H1 (cell line): ENCODE data around the gene ASB16. TPM values are rescaled to one million over a fixed set of nuclear protein-coding genes. Genes with fewer than 3 reads are reported as not detected.
A peak's percentile ranks its signal among the peaks of the same experiment; 100 is the strongest.

Experiments used
- CTCF ChIA-PET: fragments of 300-600 bp; sonication (Branson Sonifier 250); formaldehyde crosslinking; loops from one replicate; lab custom pipeline; 2021; ENCODE audit not compliant: partially characterized antibody; lab: Charles Lee
- POLR2A ChIA-PET: fragments of 300-600 bp; sonication (Branson Sonifier 250); formaldehyde crosslinking; loops from one replicate; lab custom pipeline; 2021; ENCODE audit warnings: inconsistent platforms; ENCODE audit not compliant: partially characterized antibody; lab: Charles Lee
- DNase-seq, 2 experiments: peaks; one replicate each; pipeline versions ENCODE4 v3.0.0 to v3.0.0-alpha.2; 2010 to 2022; ENCODE audit warnings: low spot score in 2 of 2, low read depth in 1 of 2, mixed read lengths in 1 of 2
- FAIRE-seq: peaks from 2 replicates; lab custom pipeline; 2011; peaks lifted over from hg19 to GRCh38; lab: Jason Lieb, UNC
- H2AFZ ChIP-seq: 2 replicates; pipeline ENCODE4 v1.8.1; 2012; ENCODE audit warnings: low read length, inconsistent platforms
- H2AK5ac ChIP-seq: 2 replicates; pipeline ENCODE4 v1.6.1; 2013; ENCODE audit warnings: low read depth, low read length
- H2BK120ac ChIP-seq: replicated peaks from 2 replicates; pipeline ENCODE3; 2013; ENCODE audit warnings: low read depth, low read length, inconsistent platforms
- H2BK12ac ChIP-seq: 2 replicates; pipeline ENCODE4 v1.6.1; 2013; ENCODE audit warnings: low read depth, low read length
- H2BK15ac ChIP-seq: 2 replicates; pipeline ENCODE4 v1.6.1; 2013; ENCODE audit warnings: low read length
- H2BK20ac ChIP-seq: 2 replicates; pipeline ENCODE4 v1.6.1; 2013; ENCODE audit warnings: low read length
- H2BK5ac ChIP-seq: 2 replicates; pipeline ENCODE4 v1.6.1; 2013; ENCODE audit warnings: low read depth, low read length
- H3K14ac ChIP-seq: 2 replicates; pipeline ENCODE4 v1.6.1; 2013; ENCODE audit warnings: inconsistent platforms; ENCODE audit not compliant: insufficient read length
- H3K18ac ChIP-seq: 2 replicates; pipeline ENCODE4 v1.6.1; 2013; ENCODE audit warnings: low read length; ENCODE audit errors: extremely low read depth
- H3K23ac ChIP-seq: 2 replicates; pipeline ENCODE4 v1.6.1; 2013; ENCODE audit warnings: inconsistent platforms; ENCODE audit not compliant: insufficient read length
- H3K23me2 ChIP-seq: 2 replicates; pipeline ENCODE4 v1.6.1; 2013; ENCODE audit warnings: low read depth, low read length
- H3K27ac ChIP-seq: 2 replicates; pipeline ENCODE4 v1.6.1; 2011; ENCODE audit warnings: low read depth, low read length, inconsistent platforms
- H3K27me3 ChIP-seq, 4 experiments: replicated peaks in 1 of 4; 1 replicate in 1 of 4; 2 replicates in 3 of 4; pipeline versions ENCODE4 v1.6.1 to v1.8.1; 2011 to 2013; ENCODE audit warnings: low read length in 3 of 4, mild to moderate bottlenecking in 3 of 4, inconsistent platforms in 2 of 4, mixed read lengths in 2 of 4, moderate library complexity in 1 of 4; ENCODE audit not compliant: control insufficient read depth in 3 of 4, insufficient read depth in 3 of 4; ENCODE audit errors: extremely low read depth in 1 of 4
- H3K36me3 ChIP-seq, 4 experiments: 2 replicates each; pipeline versions ENCODE4 v1.6.1 to v1.8.1; 2011 to 2013; ENCODE audit warnings: mild to moderate bottlenecking in 4 of 4, low read length in 3 of 4, moderate library complexity in 2 of 4, control low read depth in 1 of 4, inconsistent platforms in 1 of 4; ENCODE audit not compliant: insufficient read depth in 4 of 4, control insufficient read depth in 2 of 4
- H3K4ac ChIP-seq: replicated peaks from 2 replicates; pipeline ENCODE3; 2013; ENCODE audit warnings: low read length, low read depth, mixed read lengths, inconsistent platforms; ENCODE audit not compliant: insufficient read length
- H3K4me1 ChIP-seq, 4 experiments: replicated peaks in 1 of 4; 1 replicate in 1 of 4; 2 replicates in 3 of 4; pipeline versions ENCODE4 v1.6.1 to v1.8.1; 2011 to 2013; ENCODE audit warnings: low read length in 3 of 4, inconsistent platforms in 2 of 4, mixed read lengths in 1 of 4; ENCODE audit not compliant: insufficient read depth in 4 of 4, control insufficient read depth in 3 of 4
- H3K4me2 ChIP-seq, 2 experiments: 2 replicates each; pipeline versions ENCODE4 v1.6.1 to v1.8.1; 2011 to 2013; ENCODE audit warnings: low read depth in 2 of 2, low read length in 2 of 2, control low read depth in 1 of 2, inconsistent platforms in 1 of 2, mild to moderate bottlenecking in 1 of 2; ENCODE audit not compliant: insufficient read depth in 1 of 2
- H3K4me3 ChIP-seq, 4 experiments: fragments of 200-600, 300-600 bp in 1 of 4; sonication (generic), shearing (Covaris generic), sonication (Bioruptor Twin) in 1 of 4; 2 replicates each; pipeline versions ENCODE4 v1.5.1 to v1.8.1; 2011 to 2016; ENCODE audit warnings: low read length in 4 of 4, low read depth in 3 of 4, control low read depth in 2 of 4, inconsistent platforms in 2 of 4, mild to moderate bottlenecking in 2 of 4, mixed read lengths in 1 of 4, moderate library complexity in 1 of 4; ENCODE audit not compliant: insufficient read depth in 2 of 4; ENCODE audit errors: extremely low read depth in 1 of 4
- H3K56ac ChIP-seq: replicated peaks from 2 replicates; pipeline ENCODE3; 2013; ENCODE audit warnings: low read depth, mild to moderate bottlenecking, mixed read lengths, low read length, inconsistent platforms; ENCODE audit not compliant: insufficient read length
- H3K79me1 ChIP-seq: 2 replicates; pipeline ENCODE4 v1.6.1; 2013; ENCODE audit warnings: low read depth, low read length, control low read depth
- H3K79me2 ChIP-seq, 2 experiments: 2 replicates each; pipeline versions ENCODE4 v1.6.1 to v1.8.1; 2012 to 2013; ENCODE audit warnings: low read length in 2 of 2, mild to moderate bottlenecking in 2 of 2, inconsistent platforms in 1 of 2; ENCODE audit not compliant: insufficient read depth in 2 of 2, control insufficient read depth in 1 of 2
- H3K9ac ChIP-seq, 4 experiments: replicated peaks in 1 of 4; 1 replicate in 1 of 4; 2 replicates in 3 of 4; pipeline versions ENCODE4 v1.6.1 to v1.8.1; 2011 to 2013; ENCODE audit warnings: low read depth in 3 of 4, low read length in 3 of 4, control low read depth in 2 of 4, mild to moderate bottlenecking in 2 of 4, moderate library complexity in 2 of 4, inconsistent platforms in 1 of 4; ENCODE audit errors: extremely low read depth in 1 of 4
- H3K9me3 ChIP-seq, 2 experiments: 2 replicates each; pipeline versions ENCODE4 v1.6.1 to v1.8.1; 2012 to 2013; ENCODE audit warnings: mild to moderate bottlenecking in 2 of 2, moderate library complexity in 2 of 2, control low read depth in 1 of 2, inconsistent platforms in 1 of 2, low read depth in 1 of 2, low read length in 1 of 2, mixed read lengths in 1 of 2; ENCODE audit not compliant: insufficient read depth in 2 of 2
- H4K20me1 ChIP-seq, 2 experiments: replicated peaks in 1 of 2; 2 replicates each; pipeline versions ENCODE3 to v1.8.1; 2011 to 2013; ENCODE audit warnings: inconsistent platforms in 2 of 2, low read length in 2 of 2, mild to moderate bottlenecking in 1 of 2; ENCODE audit not compliant: insufficient read depth in 2 of 2, control insufficient read depth in 1 of 2
- H4K5ac ChIP-seq: 2 replicates; pipeline ENCODE4 v1.6.1; 2013; ENCODE audit warnings: low read length, low read depth, mixed read lengths, inconsistent platforms; ENCODE audit not compliant: insufficient read length
- H4K8ac ChIP-seq: 2 replicates; pipeline ENCODE4 v1.8.0; 2013; ENCODE audit warnings: mild to moderate bottlenecking, moderate library complexity, low read length, inconsistent platforms; ENCODE audit not compliant: insufficient read depth; ENCODE audit errors: extremely low read depth
- H4K91ac ChIP-seq: replicated peaks from 2 replicates; pipeline ENCODE3; 2013; ENCODE audit warnings: low read length, mixed read lengths, inconsistent platforms; ENCODE audit not compliant: insufficient read length
- MAFK ChIP-seq: IDR thresholded peaks from 2 replicates; pipeline ENCODE4 v1.6.1; 2012; ENCODE audit warnings: low read depth, mild to moderate bottlenecking, improper control_type of control experiment, low read length
- SP1 ChIP-seq: IDR thresholded peaks from 2 replicates; pipeline ENCODE4 v1.6.1; 2011; ENCODE audit warnings: low read depth, low read length
- WGBS, 2 experiments: shearing (Covaris generic) in 1 of 2; methylation state at CpG; one replicate each; pipeline versions ENCODE4 v1.1.6 to v1.1.7; 2013 to 2015; ENCODE audit warnings: low lambda C conversion rate in 2 of 2, mixed read lengths in 2 of 2, inconsistent platforms in 1 of 2, low coverage in 1 of 2, missing lambda C conversion rate in 1 of 2; ENCODE audit not compliant: insufficient replicate concordance in 2 of 2, insufficient coverage in 1 of 2, insufficient read length in 1 of 2; ENCODE audit errors: extremely low coverage in 1 of 2, missing lambda C conversion rate in 1 of 2; 5-methylcytosine and 5-hydroxymethylcytosine counted together
- polyA plus RNA-seq, 7 experiments: library from polyadenylated mRNA; depleted of rRNA in 3 of 7; stranded (reverse) in 5 of 7; unstranded in 2 of 7; fragments of >200 nt in 5 of 7; fragments of 200-250 nt in 2 of 7; gene quantifications; 1 replicate in 5 of 7; 2 replicates in 1 of 7; 4 replicates in 1 of 7; pipeline versions ENCODE4 v1.2.1 to v1.2.3, GENCODE V29; 2011 to 2013; ENCODE audit warnings: missing spikeins in 2 of 7, mixed read lengths in 2 of 7
- total RNA-seq: library from RNA; stranded (reverse); fragmentation: NEBNext Ultra II Directional; extraction: Animal tissue kit (Norgen Biotek cat#: 25700); gene quantifications from 2 replicates; pipeline ENCODE4 v1.2.1, GENCODE V29; 2021

Gene ASB16
- total and polyA plus RNA-seq, 2 of the 8 experiments (the other 6 are each of a cell fraction or from before 2014, with no cell fraction given), result 0.05 TPM; not detected in 1

- WGBS, 2 experiments, result 97% methylated on average over 2 of the region's 2 CpGs; no CpG with 5 or more reads in 1 of the 2 experiments
- H3K56ac ChIP-seq, result no peak overlapping the region
Measured at GRCh38 chr17:44183024-44183423, 12.5 kb downstream of the ASB16 start.

More at GRCh38 chr17:44183024-44183423, 12.5 kb downstream of the ASB16 start:
- H2BK20ac ChIP-seq, result no peak overlapping the region
- H2BK120ac ChIP-seq, result no peak overlapping the region
- no peak overlapping the region for H2BK15ac ChIP-seq
- peaks cover 0 to 3% of the 10 kb centered on the region in 2 experiments for H4K20me1 ChIP-seq
- no peak overlapping the region for H3K4me2 ChIP-seq
- no peak for DNase-seq
- H3K79me2 ChIP-seq, result peaks cover 5 to 37% of the 10 kb centered on the region in 2 experiments; a peak in 3 of 4 replicates
- H4K5ac ChIP-seq, result no peak overlapping the region
- no peak overlapping the region for H2BK12ac ChIP-seq
- POLR2A ChIA-PET, result interaction anchor here (5.0 to 5.8 kb wide), 2 partner anchors 9 to 16 kb away, joined by 21 to 84 read pairs; partner anchors contain the start of gene ASB16
- no peak overlapping the region for H4K91ac ChIP-seq
- no peak overlapping the region for H2AK5ac ChIP-seq
- no peaks in the 10 kb centered on the region for H3K27me3 ChIP-seq
- no peak for FAIRE-seq
- H3K79me1 ChIP-seq, result peaks cover 9% of the 10 kb centered on the region
- no peak overlapping the region for H3K18ac ChIP-seq
- no peak overlapping the region for H2AFZ ChIP-seq
- TF ChIP-seq MAFK, result 0 out of 2 replicates have a peak, but pooled peaks have one; percentile 10
- TF ChIP-seq SP1, result no peak
- TF ChIP-seq, all 59 proteins: peak for 1
- no peak overlapping the region for H3K4ac ChIP-seq
- H3K4me3 ChIP-seq, result no peak overlapping the region
- H2BK5ac ChIP-seq, result no peak overlapping the region
- no peaks in the 10 kb centered on the region; the same call in 1 of the 2 replicates for H3K23me2 ChIP-seq
- H3K36me3 ChIP-seq, result peaks cover 10 to 20% (median 17%) of the 10 kb centered on the region in 4 experiments
- no peak overlapping the region for H3K9ac ChIP-seq
- no peak overlapping the region for H3K27ac ChIP-seq
- H3K9me3 ChIP-seq, result no peaks in the 10 kb centered on the region
- H3K23ac ChIP-seq, result no peak overlapping the region
- H4K8ac ChIP-seq, result no peak overlapping the region
- CTCF ChIA-PET, result interaction anchor here (1.1 to 6.3 kb wide), 2 partner anchors 11 to 162 kb away, joined by 3 to 36 read pairs; partner anchors contain the start of genes ASB16 and GRN
- no peak overlapping the region for H3K14ac ChIP-seq
- peaks cover 0 to 4% (median 0%) of the 10 kb centered on the region in 4 experiments; a peak in 1 of 7 replicates for H3K4me1 ChIP-seq
